ENCODE measurements around the gene BLMH.
"Not testable (repeated sequence)": the region's sequence is repeated elsewhere in the genome, so short reads cannot be mapped to it uniquely, and the experiment has no call there.

BLMH gene

GRCh38 chr17:30246460-30246859, 45.3 kb downstream of the BLMH start:
- no peak for DNase-seq

GRCh38 chr17:30244853-30245385, 46.8 kb downstream of the BLMH start:
- DNase-seq, result no peak

DNA sequence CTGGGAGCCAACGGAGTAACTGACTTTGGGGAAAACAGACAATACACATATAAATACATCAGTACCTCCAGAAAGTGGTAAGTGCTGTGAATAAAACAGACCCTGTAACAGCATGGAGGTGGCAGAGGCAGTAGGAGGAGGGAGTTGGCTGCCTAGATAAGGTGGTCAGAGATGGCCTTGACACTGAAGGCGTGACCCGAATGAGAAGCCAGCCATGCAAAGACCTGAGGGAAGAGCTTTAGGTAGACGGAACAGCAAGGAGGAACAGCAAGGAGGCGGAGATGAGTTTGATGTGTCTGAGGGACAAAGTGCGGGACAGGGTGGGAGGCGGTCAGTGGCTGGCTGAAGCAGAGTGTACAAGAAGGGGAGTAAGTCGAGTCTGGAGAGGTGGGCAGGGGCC, 48.2 kb downstream of the BLMH start:
- no peak for DNase-seq

DNA sequence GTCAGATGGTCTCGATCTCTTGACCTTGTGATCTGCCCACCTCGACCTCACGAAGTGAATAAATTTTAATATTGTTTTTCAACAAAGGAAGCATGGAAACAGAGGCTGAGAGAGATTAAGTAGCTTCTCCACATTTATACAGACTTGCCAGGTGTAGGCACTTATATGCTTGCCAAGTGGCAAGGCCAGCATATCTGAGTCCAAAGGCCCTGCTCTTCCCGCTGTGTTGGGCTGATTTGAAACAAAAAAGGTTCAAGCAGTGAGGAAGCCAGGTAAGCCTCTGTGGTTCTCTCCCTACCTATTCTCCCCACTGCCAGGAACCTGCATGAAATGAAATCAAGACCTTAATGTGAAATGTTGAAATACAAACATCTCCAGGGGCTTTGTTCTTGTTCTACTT, 48.7 kb downstream of the BLMH start:
- peak in 1 of 3 experiments; percentile 52 for DNase-seq

DNA sequence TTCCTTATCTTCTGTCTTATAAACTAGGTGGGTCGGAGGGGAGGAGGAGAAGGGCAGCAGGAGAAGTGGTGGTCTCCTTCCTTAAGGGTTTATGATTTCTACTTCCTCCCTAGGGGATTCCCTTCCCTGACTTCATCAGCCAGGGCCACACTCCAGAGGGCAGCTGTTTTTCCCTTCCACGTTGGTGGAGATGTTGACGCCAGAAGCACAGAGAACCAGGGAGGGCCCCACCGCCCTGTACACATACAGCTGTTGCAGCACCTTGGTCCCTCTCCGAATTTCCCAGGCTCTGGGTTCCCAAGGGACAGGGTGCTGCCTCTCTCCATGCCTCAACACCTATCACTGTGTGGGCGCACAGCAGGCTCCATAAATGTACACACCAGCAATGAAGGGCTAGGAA, 50.7 kb downstream of the BLMH start:
- DNase-seq, result no peak

DNA sequence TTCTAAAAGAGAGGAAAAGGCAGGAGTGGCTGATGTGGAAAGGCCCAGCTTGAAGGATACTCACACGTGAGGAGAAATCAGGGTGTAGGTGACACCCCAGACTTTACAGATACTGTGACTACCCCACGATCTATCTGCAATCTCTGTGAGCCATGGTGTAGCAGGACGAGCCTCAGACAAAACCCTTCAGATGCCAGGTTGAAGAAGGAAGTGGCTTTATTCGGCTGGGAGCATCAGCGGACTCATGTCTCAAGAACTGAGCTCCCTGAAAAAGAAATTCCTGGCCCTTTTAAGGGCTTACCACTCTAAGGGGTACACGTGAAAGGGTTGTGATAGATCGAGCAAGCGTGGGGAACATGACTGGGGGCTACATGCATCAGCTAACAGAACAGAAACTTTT, 51.6 kb downstream of the BLMH start:
- no peak for DNase-seq

GRCh38 chr17:30239089-30239462, 52.7 kb downstream of the BLMH start:
- peak in 2 of 3 experiments; percentile 34 to 65 for DNase-seq

DNA sequence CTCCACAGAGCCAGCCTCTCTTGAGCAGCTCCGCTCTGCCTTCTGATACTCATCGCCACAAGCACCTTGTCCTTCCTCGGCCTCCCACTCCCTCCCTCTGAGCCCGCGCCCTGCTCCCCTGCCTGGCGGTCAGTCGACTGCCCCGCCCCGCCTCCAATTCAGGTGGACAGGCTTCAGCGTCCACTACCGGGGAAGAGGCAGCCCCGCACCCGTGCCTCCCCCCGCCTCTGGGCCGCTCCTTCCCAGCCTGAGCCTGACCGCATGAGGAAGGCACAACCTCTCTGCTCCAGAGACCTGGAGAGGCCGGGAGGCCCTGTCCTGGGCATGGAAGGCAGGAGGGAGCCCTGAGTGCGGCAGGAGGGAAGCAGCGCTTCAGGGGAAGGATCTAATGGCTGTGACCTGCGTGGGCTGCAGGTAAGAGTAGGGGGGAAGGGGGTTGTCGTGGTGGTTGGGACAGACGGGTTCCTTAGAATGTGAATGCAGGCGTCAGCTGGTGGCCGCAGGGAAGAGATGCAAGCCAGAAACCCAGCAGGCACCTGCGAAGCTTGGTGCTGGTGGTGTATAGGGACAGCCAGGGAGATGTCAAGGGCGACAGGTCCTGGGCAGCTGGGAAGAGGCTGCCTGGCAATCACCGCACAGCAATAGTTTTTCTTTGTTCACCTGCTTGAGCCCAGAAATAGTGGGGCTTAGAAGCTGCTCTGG, 53.2 kb downstream of the BLMH start:
- peak in 2 of 3 experiments; percentile 65 to 72 for DNase-seq

- peak in 1 of 3 experiments; percentile 71 for DNase-seq
These were observed 53.8 kb downstream of the BLMH start for GRCh38 chr17:30238003-30238344.

DNA sequence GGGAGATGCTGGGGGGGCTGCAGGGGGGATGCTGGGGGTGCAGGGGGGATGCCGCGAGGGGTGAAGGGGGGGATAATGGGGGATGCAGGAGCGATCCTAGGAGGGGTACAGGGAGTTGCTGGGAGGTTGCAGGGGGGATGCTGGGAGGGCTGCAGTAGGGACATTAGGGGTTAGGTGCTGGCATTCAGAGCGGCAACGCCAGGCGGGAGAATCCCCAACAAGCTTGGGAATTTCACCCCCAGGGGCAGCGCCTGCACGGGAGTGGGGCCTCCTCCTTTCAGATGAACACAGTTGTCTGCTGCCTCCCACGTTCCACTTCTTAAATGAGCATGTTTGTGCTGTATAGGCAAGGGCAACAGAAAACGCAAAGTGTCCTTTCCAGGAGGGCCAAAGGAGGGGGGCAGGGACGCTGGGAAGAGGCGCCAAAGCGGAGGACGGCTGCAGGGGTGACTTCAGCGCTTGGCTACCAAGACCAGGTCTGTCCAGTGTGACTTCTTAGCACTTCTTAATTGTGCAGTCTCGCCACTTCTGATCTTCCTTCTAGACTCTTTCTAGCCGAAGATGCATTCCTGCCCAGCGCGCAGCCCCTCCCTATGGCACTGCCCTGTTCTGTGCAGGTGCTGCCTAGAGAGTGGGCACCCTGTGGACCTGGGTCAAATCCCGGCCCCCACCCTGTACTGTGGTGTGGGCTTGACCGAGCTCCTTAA, 54.3 kb downstream of the BLMH start:
- peak in 2 of 3 experiments; percentile 52 to 55 for DNase-seq

DNA sequence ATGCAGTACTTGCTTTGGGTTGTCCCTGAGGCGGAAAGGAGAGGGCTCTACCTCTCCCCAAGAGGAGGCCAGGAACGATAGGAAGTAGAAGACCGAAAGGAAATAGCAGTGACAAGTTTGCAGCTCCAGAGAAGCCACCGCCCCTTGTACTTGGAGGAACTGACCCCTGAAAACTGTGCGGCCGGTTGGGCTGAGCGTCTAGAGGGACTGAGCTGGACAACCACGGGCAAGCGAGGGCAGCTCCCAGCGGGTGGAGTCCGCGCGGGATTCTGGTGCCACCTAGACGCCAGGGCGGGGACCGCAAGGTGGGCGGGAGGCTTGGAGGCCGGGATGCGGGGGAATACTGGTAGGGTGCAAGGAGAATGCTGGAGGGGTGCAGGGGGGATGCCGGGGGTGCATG, 55.0 kb downstream of the BLMH start:
- DNase-seq, result peak in 2 of 3 experiments; percentile 8 to 35

GRCh38 chr17:30236297-30236624, 55.5 kb downstream of the BLMH start:
- DNase-seq, result no peak

- DNase-seq, result peak in 2 of 3 experiments; percentile 4 to 30
These were observed 56.1 kb downstream of the BLMH start, which contains the start of gene SLC6A4 for GRCh38 chr17:30235386-30236296. Gene SLC6A4, minus strand, starts transcription at chr17:30235697. Its CDS starts 13,739 bp downstream, at chr17:30221958.

DNA sequence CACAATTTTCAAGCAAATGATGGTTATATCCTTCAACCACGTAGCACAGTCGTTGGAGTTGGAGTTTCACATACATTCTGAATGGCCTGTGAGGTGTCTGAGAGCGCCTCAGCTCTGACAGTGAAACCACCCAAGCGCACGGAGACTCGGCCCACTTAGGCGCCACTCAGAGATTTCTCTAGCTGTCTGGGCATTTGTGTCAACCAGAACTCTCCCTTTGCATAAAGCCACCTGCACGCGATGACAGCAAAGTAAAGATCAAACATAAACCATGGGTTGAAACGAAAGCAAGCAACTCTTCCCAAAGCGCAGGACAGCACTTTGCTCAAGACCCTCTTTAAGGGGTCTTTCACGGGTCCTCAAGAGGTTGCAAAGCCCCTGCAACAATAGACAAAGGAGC, 56.8 kb downstream of the BLMH start:
- DNase-seq, result peak in 2 of 3 experiments; percentile 28 to 60

DNA sequence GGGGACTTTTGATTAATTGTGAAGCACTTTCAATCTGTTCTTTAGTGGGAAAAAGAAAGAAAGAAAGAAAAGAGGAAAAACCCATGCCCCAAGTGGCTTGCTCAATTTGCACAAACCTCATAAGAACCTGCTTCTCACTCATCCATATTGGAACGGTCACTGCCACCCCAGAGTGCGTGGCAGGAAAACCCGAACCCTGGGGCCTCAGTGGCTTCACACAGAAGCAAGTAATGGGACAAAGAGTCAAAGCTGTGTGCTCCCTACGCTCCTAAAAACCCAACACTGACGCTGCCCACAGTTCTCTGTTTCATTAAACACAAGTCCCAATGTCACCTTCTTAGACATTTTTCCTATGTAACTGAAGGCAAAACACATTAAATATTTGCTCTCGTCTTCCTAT, 57.4 kb downstream of the BLMH start:
- DNase-seq, result no peak

GRCh38 chr17:30232824-30233427, 58.8 kb downstream of the BLMH start:
- no peak for DNase-seq

- DNase-seq, result peak in 2 of 3 experiments; percentile 72 to 89
These were observed 59.5 kb downstream of the BLMH start for GRCh38 chr17:30232015-30232823.

GRCh38 chr17:30230596-30231125, 61.1 kb downstream of the BLMH start:
- no peak for DNase-seq

GRCh38 chr17:30230009-30230408, 61.7 kb downstream of the BLMH start:
- DNase-seq, result not testable (repeated sequence)

DNA sequence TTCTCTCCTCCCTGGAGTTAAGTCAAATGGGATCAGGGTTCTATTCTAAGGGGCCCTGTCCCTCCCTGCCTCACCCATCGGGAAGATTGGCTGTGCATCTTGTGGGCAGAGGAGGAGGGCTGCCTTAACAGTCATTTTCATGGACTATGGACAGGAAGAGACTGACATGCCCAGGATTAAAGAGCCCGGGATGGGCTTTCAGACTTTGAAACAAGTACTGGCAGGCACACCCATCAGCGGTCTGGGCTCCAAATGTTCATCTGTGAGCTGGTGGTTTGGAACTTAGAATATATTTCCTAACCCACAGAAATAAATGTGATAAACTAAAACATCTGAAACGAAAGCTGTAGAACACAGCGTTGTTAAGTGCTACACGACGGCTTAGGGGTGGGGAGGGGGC, 62.7 kb downstream of the BLMH start:
- no peak for DNase-seq

- DNase-seq, result no peak
These were observed 63.7 kb downstream of the BLMH start for GRCh38 chr17:30228011-30228410.

DNA sequence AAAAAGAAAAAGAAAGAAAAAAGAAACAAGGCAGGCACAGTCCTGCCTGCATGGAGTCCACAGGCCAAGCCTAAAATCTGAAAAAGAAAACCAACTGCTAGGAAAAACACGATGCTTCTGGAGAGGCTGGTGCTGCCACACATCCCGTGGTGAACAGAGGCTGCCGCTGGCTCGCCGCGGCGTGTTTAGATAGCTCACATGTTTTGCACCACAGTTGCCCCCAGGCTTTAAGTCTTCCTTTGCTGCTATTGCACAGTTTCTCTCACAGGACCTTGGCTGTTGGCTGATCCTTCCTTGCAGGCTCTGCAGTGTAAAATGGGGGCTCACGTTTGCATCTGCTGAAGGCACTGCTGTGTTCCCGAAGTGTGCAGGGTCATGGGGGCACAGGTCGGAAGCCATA, 64.9 kb downstream of the BLMH start:
- no peak for DNase-seq

Measured in NCI-H1417 (cell line).